ENCODE results near the gene ZCCHC7.

GRCh38 chr9:37210737-37211523 is 90.6 kb downstream of the ZCCHC7 start:
- no peak for TF ChIP-seq CTCF (IDR thresholded peaks at IDR 0.05; ENCODE audit: insufficient read depth, low read depth, low read length)
- TF ChIP-seq EZH2 (IDR thresholded peaks at IDR 0.05; ENCODE audit: insufficient read depth, low read length), result no peak

Measured in astrocyte (in vitro differentiated cells and primary cell).